HEK293 (cell line): Measurements from ENCODE around the gene MAGOH.

Source experiments
- GLI2 ChIP-seq: fragments of 450-650 bp; formaldehyde crosslinking; IDR thresholded peaks from 2 replicates; pipeline ENCODE4; 2017; ENCODE audit warnings: missing biosample characterization, missing genetic modification characterization, low read depth, borderline replicate concordance
- OSR2 ChIP-seq: fragments of 450-650 bp; formaldehyde crosslinking; IDR thresholded peaks from 2 replicates; pipeline ENCODE4 v1.5.1; 2016; ENCODE audit warnings: missing biosample characterization, missing genetic modification characterization
- PATZ1 ChIP-seq: fragments of 450-650 bp; formaldehyde crosslinking; IDR thresholded peaks from 2 replicates; pipeline ENCODE4 v1.5.1; 2016; ENCODE audit warnings: missing biosample characterization, missing genetic modification characterization
- PRDM1 ChIP-seq: fragments of 450-650 bp; formaldehyde crosslinking; IDR thresholded peaks from 2 replicates; pipeline ENCODE4; 2016; ENCODE audit warnings: missing biosample characterization, missing genetic modification characterization
- SCRT2 ChIP-seq: fragments of 450-650 bp; formaldehyde crosslinking; IDR thresholded peaks from 2 replicates; pipeline ENCODE4 v1.5.1; 2016; ENCODE audit warnings: missing biosample characterization, missing genetic modification characterization
- SP2 ChIP-seq: fragments of 450-650 bp; formaldehyde crosslinking; IDR thresholded peaks from 2 replicates; pipeline ENCODE4 v1.5.1; 2016; ENCODE audit warnings: missing biosample characterization, missing genetic modification characterization
- SP3 ChIP-seq: fragments of 450-650 bp; formaldehyde crosslinking; IDR thresholded peaks from 2 replicates; pipeline ENCODE4 v1.5.1; 2016; ENCODE audit warnings: missing biosample characterization, missing genetic modification characterization
- YY1 ChIP-seq: fragments of 450-650 bp; formaldehyde crosslinking; IDR thresholded peaks from 2 replicates; pipeline ENCODE4 v1.5.1; 2018; ENCODE audit warnings: missing biosample characterization, missing genetic modification characterization
- YY2 ChIP-seq: fragments of 450-650 bp; formaldehyde crosslinking; IDR thresholded peaks from 2 replicates; pipeline ENCODE4 v1.5.1; 2016; ENCODE audit warnings: missing biosample characterization, missing genetic modification characterization
- ZBTB8A ChIP-seq: fragments of 450-650 bp; formaldehyde crosslinking; IDR thresholded peaks from 2 replicates; pipeline ENCODE4 v1.5.1; 2016; ENCODE audit warnings: missing biosample characterization, missing genetic modification characterization
- ZEB2 ChIP-seq: fragments of 450-650 bp; formaldehyde crosslinking; IDR thresholded peaks from 2 replicates; pipeline ENCODE4 v1.5.1; 2016; ENCODE audit warnings: missing biosample characterization, missing genetic modification characterization
- ZFP3 ChIP-seq: fragments of 450-650 bp; formaldehyde crosslinking; IDR thresholded peaks from 2 replicates; pipeline ENCODE4 v1.5.1; 2016; ENCODE audit warnings: low read depth, missing biosample characterization, missing genetic modification characterization
- ZFP69B ChIP-seq: fragments of 450-650 bp; formaldehyde crosslinking; IDR thresholded peaks from 2 replicates; pipeline ENCODE4 v1.5.1; 2016; ENCODE audit warnings: missing biosample characterization, missing genetic modification characterization
- ZNF112 ChIP-seq: fragments of 450-650 bp; formaldehyde crosslinking; IDR thresholded peaks from 2 replicates; pipeline ENCODE4 v1.5.0; 2017; ENCODE audit warnings: missing biosample characterization, missing genetic modification characterization
- ZNF114 ChIP-seq: fragments of 450-650 bp; formaldehyde crosslinking; IDR thresholded peaks from 2 replicates; pipeline ENCODE4 v1.5.0; 2017; ENCODE audit warnings: missing biosample characterization, missing genetic modification characterization
- ZNF132 ChIP-seq: fragments of 450-650 bp; formaldehyde crosslinking; IDR thresholded peaks from 2 replicates; pipeline ENCODE4 v1.5.1; 2017; ENCODE audit warnings: missing biosample characterization, missing genetic modification characterization, borderline replicate concordance
- ZNF146 ChIP-seq: fragments of 450-650 bp; formaldehyde crosslinking; IDR thresholded peaks from 2 replicates; pipeline ENCODE4 v1.5.1; 2016; ENCODE audit warnings: missing biosample characterization, missing genetic modification characterization
- ZNF174 ChIP-seq: fragments of 450-650 bp; formaldehyde crosslinking; IDR thresholded peaks from 2 replicates; pipeline ENCODE4 v1.5.0; 2017; ENCODE audit warnings: missing biosample characterization, mild to moderate bottlenecking, missing genetic modification characterization
- ZNF214 ChIP-seq: fragments of 450-650 bp; formaldehyde crosslinking; IDR thresholded peaks from 2 replicates; pipeline ENCODE4 v1.5.1; 2017; ENCODE audit warnings: missing biosample characterization, mild to moderate bottlenecking, missing genetic modification characterization, borderline replicate concordance
- ZNF350 ChIP-seq: fragments of 450-650 bp; formaldehyde crosslinking; IDR thresholded peaks from 2 replicates; pipeline ENCODE4 v1.5.0; 2017; ENCODE audit warnings: missing biosample characterization, mild to moderate bottlenecking, missing genetic modification characterization
- ZNF398 ChIP-seq: fragments of 450-650 bp; formaldehyde crosslinking; IDR thresholded peaks from 2 replicates; pipeline ENCODE4 v1.5.1; 2017; ENCODE audit warnings: missing biosample characterization, missing genetic modification characterization
- ZNF501 ChIP-seq: fragments of 450-650 bp; formaldehyde crosslinking; IDR thresholded peaks from 2 replicates; pipeline ENCODE4 v1.5.1; 2016; ENCODE audit warnings: missing biosample characterization, missing genetic modification characterization
- ZNF510 ChIP-seq: fragments of 450-650 bp; formaldehyde crosslinking; IDR thresholded peaks from 2 replicates; pipeline ENCODE4 v1.5.1; 2018; ENCODE audit warnings: mild to moderate bottlenecking, missing genetic modification characterization, missing biosample characterization; ENCODE audit not compliant: insufficient replicate concordance
- ZNF585B ChIP-seq: fragments of 450-650 bp; formaldehyde crosslinking; IDR thresholded peaks from 2 replicates; pipeline ENCODE4 v1.5.1; 2016; ENCODE audit warnings: missing biosample characterization, missing genetic modification characterization
- ZNF600 ChIP-seq: fragments of 450-650 bp; formaldehyde crosslinking; IDR thresholded peaks from 2 replicates; pipeline ENCODE4 v1.5.1; 2016; ENCODE audit warnings: missing biosample characterization, missing genetic modification characterization
- ZNF629 ChIP-seq: fragments of 450-650 bp; formaldehyde crosslinking; IDR thresholded peaks from 2 replicates; pipeline ENCODE4 v1.5.1; 2017; ENCODE audit warnings: missing biosample characterization, missing genetic modification characterization
- ZNF639 ChIP-seq: fragments of 450-650 bp; formaldehyde crosslinking; IDR thresholded peaks from 2 replicates; pipeline ENCODE4 v1.5.1; 2016; ENCODE audit warnings: missing biosample characterization, missing genetic modification characterization
- ZNF785 ChIP-seq: fragments of 450-650 bp; formaldehyde crosslinking; IDR thresholded peaks from 2 replicates; pipeline ENCODE4 v1.5.1; 2016; ENCODE audit warnings: missing biosample characterization, missing genetic modification characterization
- ZSCAN16 ChIP-seq: fragments of 450-650 bp; formaldehyde crosslinking; IDR thresholded peaks from 2 replicates; pipeline ENCODE4 v1.5.1; 2016; ENCODE audit warnings: missing biosample characterization, missing genetic modification characterization

Gene MAGOH

GRCh38 chr1:53197291-53198200 lies 40.8 kb downstream of the MAGOH start (continued):
- TF ChIP-seq PATZ1 (tag by site-specific recombination) (peak; percentile 54), OSR2 (tag by site-specific recombination) (no peak), YY1 (0 out of 2 replicates have a peak, but pooled peaks have one; percentile 18), ZNF510 (tag by site-specific recombination) (no peak), GLI2 (tag by site-specific recombination) (no peak), ZNF501 (tag by site-specific recombination) (no peak), ZNF174 (tag by site-specific recombination) (no peak), YY2 (tag by site-specific recombination) (no peak), SP2 (tag by site-specific recombination) (peak; percentile 43), SCRT2 (tag by site-specific recombination) (peak; percentile 96), ZNF600 (tag by site-specific recombination) (peak; percentile 29; the same call in 1 of the 2 replicates), ZNF132 (tag by site-specific recombination) (no peak), ZSCAN16 (no peak), PRDM1 (tag by site-specific recombination) (no peak), ZNF398 (tag by site-specific recombination) (no peak), ZNF114 (tag by site-specific recombination) (no peak), ZFP3 (tag by site-specific recombination) (no peak), ZNF112 (no peak), ZNF639 (tag by site-specific recombination) (0 out of 2 replicates have a peak, but pooled peaks have one; percentile 31), ZNF785 (tag by site-specific recombination) (no peak), ZNF146 (no peak), ZEB2 (tag by site-specific recombination) (no peak), ZNF585B (no peak), ZNF350 (tag by site-specific recombination) (no peak), ZBTB8A (tag by site-specific recombination) (no peak), ZNF214 (tag by site-specific recombination) (no peak), ZNF629 (tag by site-specific recombination) (no peak), SP3 (tag by site-specific recombination) (no peak; the same call in none of the 2 replicates), ZFP69B (no peak)
